K562 (cell line): ENCODE results near the gene SPINT2. TPM values are rescaled to one million over a fixed set of nuclear protein-coding genes. Genes with fewer than 3 reads are reported as not detected.
A peak's percentile ranks its signal among the peaks of the same experiment; 100 is the strongest.

Experiments
- FOXK1 ChIP-seq: sonication (generic); formaldehyde crosslinking; IDR thresholded peaks from 2 replicates; pipeline ENCODE4 v1.8.0; 2022; ENCODE audit warnings: missing genetic modification reagents, mild to moderate bottlenecking, borderline replicate concordance
- HNRNPL ChIP-seq: fragments of 200-400 bp; formaldehyde crosslinking; IDR thresholded peaks from 2 replicates; pipeline ENCODE4 v1.6.1; 2017; ENCODE audit warnings: low read depth, mild to moderate bottlenecking, low read length
- L3MBTL2 ChIP-seq: fragments of 450-650 bp; IDR thresholded peaks from 2 replicates; pipeline ENCODE4 v1.6.1; 2016; ENCODE audit warnings: mild to moderate bottlenecking, moderate library complexity
- LARP7 ChIP-seq: fragments of 450-650 bp; IDR thresholded peaks from 2 replicates; pipeline ENCODE4 v1.6.1; 2016
- MYC ChIP-seq, 2 experiments: fragments of 250-450 bp in 1 of 2; sonication (Bioruptor Pico) in 1 of 2; IDR thresholded peaks; 2 replicates each; pipeline versions ENCODE4 v1.5.1 to v1.6.1; 2012 to 2021; ENCODE audit warnings: low read depth in 2 of 2, borderline replicate concordance in 1 of 2, improper control_type of control experiment in 1 of 2, low read length in 1 of 2, mild to moderate bottlenecking in 1 of 2, moderate library complexity in 1 of 2
- PATZ1 ChIP-seq: fragments of 250-450 bp; sonication (Bioruptor Pico); IDR thresholded peaks from 2 replicates; pipeline ENCODE4 v1.5.0; 2020; ENCODE audit warnings: mild to moderate bottlenecking, borderline replicate concordance
- TOE1 ChIP-seq, 2 experiments: fragments of 450-650 bp in 1 of 2; sonication (generic) in 1 of 2; formaldehyde crosslinking in 1 of 2; IDR thresholded peaks; 2 replicates each; pipeline versions ENCODE4 v1.7.1 to v1.8.0; 2016 to 2022; ENCODE audit warnings: borderline replicate concordance in 2 of 2, mild to moderate bottlenecking in 2 of 2, antibody characterized with exemption in 1 of 2, inconsistent platforms in 1 of 2, low read depth in 1 of 2, missing genetic modification reagents in 1 of 2, moderate library complexity in 1 of 2
- USF2 ChIP-seq: sonication (generic); formaldehyde crosslinking; IDR thresholded peaks from 2 replicates; pipeline ENCODE4 v1.5.0; 2020; ENCODE audit warnings: missing genetic modification reagents
- ZKSCAN1 ChIP-seq: fragments of 150-350 bp; IDR thresholded peaks from 2 replicates; pipeline ENCODE4 v1.6.1; 2016; ENCODE audit warnings: low read depth, low read length
- ZNF512 ChIP-seq: IDR thresholded peaks from 2 replicates; pipeline ENCODE4 v1.6.1; 2016; ENCODE audit warnings: missing genetic modification characterization, missing compliant biosample characterization
- polyA plus RNA-seq, 8 experiments: library from polyadenylated mRNA; depleted of rRNA in 4 of 8; stranded (reverse) in 5 of 8; unstranded in 3 of 8; fragments of >200 nt; fragmentation: Nextera tagmentation in 2 of 8; fragmentation: Illumina TruSeq in 1 of 8; extraction: Ambion mirVana in 2 of 8; extraction: Trizol in 1 of 8; gene quantifications; 2 replicates each; pipeline versions ENCODE4 v1.2.1 to v1.2.3, GENCODE V29; 2011 to 2014; ENCODE audit warnings: inconsistent platforms in 1 of 8, missing spikeins in 1 of 8
- total RNA-seq, 7 experiments: library from RNA; depleted of rRNA in 6 of 7; stranded (reverse); fragments of >200 nt in 6 of 7; fragmentation: Illumina TruSeq in 2 of 7; extraction: Trizol in 2 of 7; gene quantifications; 2 replicates each; pipeline versions ENCODE4 v1.2.1 to v1.2.3, GENCODE V29; 2011 to 2021; ENCODE audit warnings: low replicate concordance in 1 of 7
- TF ChIP-seq, protein P1 (sequence below), 3 experiments: fragments of 200-800 bp in 1 of 3; sonication (Bioruptor generic) in 1 of 3; sonication (generic) in 1 of 3; formaldehyde crosslinking in 1 of 3; IDR thresholded peaks; 2 replicates each; pipeline versions ENCODE4 v1.6.1 to v1.8.0; 2016 to 2022; ENCODE audit warnings: mild to moderate bottlenecking in 2 of 3, missing compliant biosample characterization in 2 of 3, missing genetic modification characterization in 2 of 3, missing genetic modification reagents in 1 of 3
- TF ChIP-seq, protein P2 (sequence below), 2 experiments: IDR thresholded peaks in 1 of 2; conservative IDR thresholded peaks in 1 of 2; 2 replicates each; pipeline ENCODE4 v1.6.1; 2016; ENCODE audit warnings: low read depth in 2 of 2, mild to moderate bottlenecking in 1 of 2, missing compliant biosample characterization in 1 of 2, missing genetic modification characterization in 1 of 2, moderate library complexity in 1 of 2

SPINT2 gene
- total and polyA plus RNA-seq, 9 of the 15 experiments (the other 6 are each of a cell fraction or from before 2014, with no cell fraction given), result 0.65 to 4.5 (median 3.4) TPM

DNA sequence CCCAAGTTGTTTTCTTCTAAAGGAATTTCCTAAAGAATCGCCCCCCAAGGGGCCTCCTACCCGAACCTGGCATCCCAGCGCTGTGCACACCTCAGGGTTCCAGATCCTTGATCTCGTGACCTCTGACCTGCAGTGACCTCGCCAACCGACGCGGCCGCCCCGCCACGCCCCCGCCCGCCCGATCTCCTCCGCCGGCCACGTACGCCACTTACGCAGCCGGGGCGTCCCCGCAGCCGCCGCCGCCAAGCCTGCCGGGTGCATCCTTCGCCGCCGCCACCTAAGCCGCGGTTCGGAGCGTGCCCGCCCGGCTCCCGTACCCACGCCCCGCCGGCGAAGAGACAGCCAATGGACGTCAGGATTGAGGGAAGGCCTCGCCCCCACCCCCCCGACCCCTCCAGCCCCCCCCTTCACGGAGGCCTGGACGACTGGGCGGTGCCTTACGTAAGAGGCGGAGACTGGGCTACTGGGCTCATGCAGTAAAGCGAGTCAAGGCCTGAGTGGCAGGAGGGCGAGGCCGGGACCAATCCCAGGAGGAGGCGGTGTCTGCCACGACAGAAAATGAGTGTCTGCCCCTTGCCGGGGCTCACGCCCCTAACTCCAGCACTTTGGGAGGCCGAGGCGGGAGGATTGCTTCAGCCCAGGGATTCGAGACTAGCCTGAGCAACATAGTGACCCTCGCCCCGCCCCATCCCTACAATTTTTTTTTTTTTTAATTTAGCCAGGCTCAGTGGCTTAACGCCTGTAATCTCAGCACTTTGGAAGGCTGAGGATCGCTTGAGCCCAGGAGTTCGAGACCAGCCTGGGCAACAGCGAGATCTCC, 51.5 kb downstream of the SPINT2 start, which contains the start of gene YIF1B (continued):
- 0 out of 2 replicates have a peak, but pooled peaks have one; percentile 20 for TF ChIP-seq PATZ1 (CRISPR knock-in tag)
- no peak for TF ChIP-seq ZNF512 (tag)
- peak; percentile 47 for TF ChIP-seq MYC (IDR thresholded peaks at IDR 0.05; ENCODE audit: low read depth, low read length)
- TF ChIP-seq MYC (CRISPR knock-in tag; IDR thresholded peaks at IDR 0.05; ENCODE audit: borderline replicate concordance, low read depth), result no peak
- peak; percentile 30; the same call in 1 of the 2 replicates for TF ChIP-seq USF2 (CRISPR knock-in tag)
- peak; percentile 74; the same call in 1 of the 2 replicates for TF ChIP-seq TOE1 (IDR thresholded peaks at IDR 0.05; ENCODE audit: borderline replicate concordance)
- no peak for TF ChIP-seq TOE1 (CRISPR knock-in tag; IDR thresholded peaks at IDR 0.05; ENCODE audit: borderline replicate concordance, low read depth)
- TF ChIP-seq, protein P1, sequence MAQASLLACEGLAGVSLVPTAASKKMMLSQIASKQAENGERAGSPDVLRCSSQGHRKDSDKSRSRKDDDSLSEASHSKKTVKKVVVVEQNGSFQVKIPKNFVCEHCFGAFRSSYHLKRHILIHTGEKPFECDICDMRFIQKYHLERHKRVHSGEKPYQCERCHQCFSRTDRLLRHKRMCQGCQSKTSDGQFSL (CRISPR knock-in tag; IDR thresholded peaks at IDR 0.05), result peak; percentile 66
- TF ChIP-seq, protein P1 (tag; IDR thresholded peaks at IDR 0.05), result peak in 1 of 2 experiments; percentile 88; a peak in 1 of 4 replicates
- TF ChIP-seq LARP7, result peak; percentile 44; the same call in 1 of the 2 replicates
- peak; percentile 60 for TF ChIP-seq L3MBTL2
- TF ChIP-seq, protein P2, sequence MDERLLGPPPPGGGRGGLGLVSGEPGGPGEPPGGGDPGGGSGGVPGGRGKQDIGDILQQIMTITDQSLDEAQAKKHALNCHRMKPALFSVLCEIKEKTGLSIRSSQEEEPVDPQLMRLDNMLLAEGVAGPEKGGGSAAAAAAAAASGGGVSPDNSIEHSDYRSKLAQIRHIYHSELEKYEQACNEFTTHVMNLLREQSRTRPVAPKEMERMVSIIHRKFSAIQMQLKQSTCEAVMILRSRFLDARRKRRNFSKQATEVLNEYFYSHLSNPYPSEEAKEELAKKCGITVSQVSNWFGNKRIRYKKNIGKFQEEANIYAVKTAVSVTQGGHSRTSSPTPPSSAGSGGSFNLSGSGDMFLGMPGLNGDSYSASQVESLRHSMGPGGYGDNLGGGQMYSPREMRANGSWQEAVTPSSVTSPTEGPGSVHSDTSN (CRISPR knock-in tag; IDR thresholded peaks at IDR 0.05; ENCODE audit: low read depth), result peak; percentile 68
- TF ChIP-seq, protein P2 (tag; conservative IDR thresholded peaks at IDR 0.05; ENCODE audit: low read depth), result peak; percentile 64
- no peak for TF ChIP-seq FOXK1 (CRISPR knock-in tag)
- peak; percentile 41; the same call in 1 of the 2 replicates for TF ChIP-seq ZKSCAN1
- TF ChIP-seq HNRNPL, result peak; percentile 69; the same call in 1 of the 2 replicates
